ENCODE data around the gene GUCY1A1. TPM values are rescaled to one million over a fixed set of nuclear protein-coding genes. Genes with fewer than 3 reads are reported as not detected.

GUCY1A1 gene, protein sequence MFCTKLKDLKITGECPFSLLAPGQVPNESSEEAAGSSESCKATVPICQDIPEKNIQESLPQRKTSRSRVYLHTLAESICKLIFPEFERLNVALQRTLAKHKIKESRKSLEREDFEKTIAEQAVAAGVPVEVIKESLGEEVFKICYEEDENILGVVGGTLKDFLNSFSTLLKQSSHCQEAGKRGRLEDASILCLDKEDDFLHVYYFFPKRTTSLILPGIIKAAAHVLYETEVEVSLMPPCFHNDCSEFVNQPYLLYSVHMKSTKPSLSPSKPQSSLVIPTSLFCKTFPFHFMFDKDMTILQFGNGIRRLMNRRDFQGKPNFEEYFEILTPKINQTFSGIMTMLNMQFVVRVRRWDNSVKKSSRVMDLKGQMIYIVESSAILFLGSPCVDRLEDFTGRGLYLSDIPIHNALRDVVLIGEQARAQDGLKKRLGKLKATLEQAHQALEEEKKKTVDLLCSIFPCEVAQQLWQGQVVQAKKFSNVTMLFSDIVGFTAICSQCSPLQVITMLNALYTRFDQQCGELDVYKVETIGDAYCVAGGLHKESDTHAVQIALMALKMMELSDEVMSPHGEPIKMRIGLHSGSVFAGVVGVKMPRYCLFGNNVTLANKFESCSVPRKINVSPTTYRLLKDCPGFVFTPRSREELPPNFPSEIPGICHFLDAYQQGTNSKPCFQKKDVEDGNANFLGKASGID
- polyA plus RNA-seq (2012; ENCODE audit: missing spikeins), result 0.19 TPM

DNA sequence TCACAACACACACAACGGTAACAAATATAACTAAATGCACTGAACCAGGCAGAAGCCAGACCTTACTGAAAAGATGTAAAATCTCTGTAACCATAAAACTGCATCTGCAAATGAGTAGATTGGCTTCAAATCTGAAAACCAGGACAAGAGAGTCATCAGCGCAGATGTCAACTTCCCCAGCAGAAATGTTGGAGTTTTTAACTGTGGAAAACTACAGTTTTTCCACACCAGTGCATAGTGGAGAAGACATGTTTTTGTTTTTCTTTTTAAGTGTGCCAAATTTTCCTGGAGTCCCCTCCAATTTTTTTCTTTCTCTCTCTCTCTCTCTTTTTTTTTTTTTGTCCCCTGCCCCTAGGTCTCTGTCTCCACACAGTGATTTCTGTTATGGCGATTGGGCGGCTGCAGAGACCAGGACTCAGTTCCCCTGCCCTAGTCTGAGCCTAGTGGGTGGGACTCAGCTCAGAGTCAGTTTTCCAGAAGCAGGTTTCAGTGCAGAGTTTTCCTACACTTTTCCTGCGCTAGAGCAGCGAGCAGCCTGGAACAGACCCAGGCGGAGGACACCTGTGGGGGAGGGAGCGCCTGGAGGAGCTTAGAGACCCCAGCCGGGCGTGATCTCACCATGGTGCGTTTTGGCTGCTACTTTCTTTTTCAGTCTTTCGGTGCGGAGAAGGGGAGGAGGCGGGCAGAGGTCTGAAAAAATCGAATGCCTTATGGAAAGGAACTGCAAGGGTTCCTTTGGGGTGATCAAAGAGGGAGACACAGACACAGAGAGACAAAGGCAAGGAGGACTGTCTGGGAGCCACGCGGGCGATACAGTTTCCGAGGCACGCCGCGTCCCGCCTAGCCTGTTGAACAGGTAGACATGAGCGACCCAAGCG lies at the start of gene GUCY1A1:
TSS of gene GUCY1A1 (plus strand) at position 505 of the 878 bp plus-strand sequence. CDS start 30,020 bp downstream, outside the sequence.
- no peak for DNase-seq (ENCODE audit: insufficient read length)
- FAIRE-seq, result no peak
- no peak for TF ChIP-seq POLR2A (IDR thresholded peaks at IDR 0.05; ENCODE audit: low read depth, low read length)
- TF ChIP-seq TAF1 (IDR thresholded peaks at IDR 0.05; ENCODE audit: borderline replicate concordance, low read depth, low read length), result no peak
- TF ChIP-seq POLR2AphosphoS5 (IDR thresholded peaks at IDR 0.05; ENCODE audit: low read depth, low read length), result no peak

DNA sequence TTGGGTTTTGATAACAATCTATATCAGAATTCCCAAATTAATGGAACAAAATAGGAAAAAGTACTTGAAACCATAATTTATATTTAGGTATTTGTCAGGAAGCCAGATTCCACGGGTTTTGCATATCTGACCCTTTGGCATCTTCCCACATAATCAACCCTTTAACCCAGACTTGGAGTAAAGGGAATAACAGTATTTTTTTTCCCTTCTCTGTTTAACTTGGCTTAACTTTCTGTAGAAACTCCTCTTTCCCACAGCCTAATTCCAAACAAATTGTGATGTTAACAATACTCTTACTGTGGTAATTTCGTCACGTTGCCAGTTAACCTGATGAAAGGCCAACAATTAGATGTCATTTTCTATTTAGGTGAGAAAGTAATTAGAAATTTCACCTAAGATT lies 49.4 kb upstream of the GUCY1A1 start:
- no peak for DNase-seq (ENCODE audit: insufficient read length)
- TF ChIP-seq TAF1 (IDR thresholded peaks at IDR 0.05; ENCODE audit: borderline replicate concordance, low read depth, low read length), result no peak
- no peak for TF ChIP-seq POLR2A (IDR thresholded peaks at IDR 0.05; ENCODE audit: low read depth, low read length)
- TF ChIP-seq POLR2AphosphoS5 (IDR thresholded peaks at IDR 0.05; ENCODE audit: low read depth, low read length), result no peak
- FAIRE-seq, result no peak

DNA sequence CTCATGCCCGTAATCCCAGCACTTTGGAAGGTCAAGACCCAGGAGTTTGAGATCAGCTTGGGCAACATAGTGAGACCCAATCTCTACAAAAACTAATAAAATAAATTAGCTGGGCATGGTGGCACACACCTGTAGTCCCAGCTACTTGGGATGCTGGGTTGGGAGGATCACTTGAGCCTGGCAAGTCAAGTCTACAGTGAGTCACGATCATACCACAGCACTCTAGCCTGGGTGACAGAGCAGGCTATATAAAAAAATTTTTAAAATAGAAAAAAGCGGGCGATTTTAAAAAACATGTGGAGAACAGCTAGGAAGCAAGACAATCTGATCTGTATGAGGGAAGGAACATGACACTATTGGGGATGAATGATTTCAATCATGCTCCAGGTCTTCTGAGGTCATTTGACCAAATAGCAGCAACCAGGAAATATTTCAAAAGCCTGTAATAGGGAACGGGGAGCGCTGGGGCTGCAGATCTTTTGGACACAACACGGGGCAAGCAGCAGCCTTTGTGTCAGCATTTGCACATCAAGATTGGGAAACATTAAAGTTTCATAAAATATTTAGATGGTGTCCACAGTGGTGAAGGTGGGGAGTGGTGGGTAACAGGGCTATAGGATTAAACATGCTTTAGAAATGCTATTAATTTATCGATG lies 48.3 kb upstream of the GUCY1A1 start:
- no peak for FAIRE-seq
- DNase-seq (ENCODE audit: insufficient read length), result no peak

DNA sequence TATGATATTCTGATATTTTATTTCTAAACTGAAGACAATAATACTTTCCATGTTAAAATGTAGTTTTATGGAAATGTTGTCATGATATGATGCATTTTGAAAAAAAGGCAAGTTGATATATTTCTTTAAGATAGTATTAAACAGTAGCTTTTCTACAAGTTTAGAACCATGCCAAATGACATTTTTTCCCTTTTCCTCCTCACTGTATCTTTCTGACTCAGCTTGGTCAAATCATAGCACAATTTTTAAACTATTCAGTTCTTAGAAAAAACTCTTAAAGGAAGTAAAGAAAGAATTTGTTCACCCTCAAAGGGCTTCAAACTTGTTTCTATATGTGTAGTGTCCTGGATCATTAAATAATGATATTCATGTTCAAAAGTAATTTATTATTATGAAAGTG lies 46.0 kb upstream of the GUCY1A1 start:
- DNase-seq (ENCODE audit: insufficient read length) (no peak), FAIRE-seq (no peak)
- TF ChIP-seq POLR2A (IDR thresholded peaks at IDR 0.05; ENCODE audit: low read depth, low read length), result no peak
- no peak for TF ChIP-seq POLR2AphosphoS5 (IDR thresholded peaks at IDR 0.05; ENCODE audit: low read depth, low read length)
- no peak for TF ChIP-seq TAF1 (IDR thresholded peaks at IDR 0.05; ENCODE audit: borderline replicate concordance, low read depth, low read length)

More for the DNA sequence above, 48.3 kb upstream of the GUCY1A1 start:
- no peak for TF ChIP-seq TAF1 (IDR thresholded peaks at IDR 0.05; ENCODE audit: borderline replicate concordance, low read depth, low read length)
- TF ChIP-seq POLR2A (IDR thresholded peaks at IDR 0.05; ENCODE audit: low read depth, low read length), result no peak
- TF ChIP-seq POLR2AphosphoS5 (IDR thresholded peaks at IDR 0.05; ENCODE audit: low read depth, low read length), result no peak

DNA sequence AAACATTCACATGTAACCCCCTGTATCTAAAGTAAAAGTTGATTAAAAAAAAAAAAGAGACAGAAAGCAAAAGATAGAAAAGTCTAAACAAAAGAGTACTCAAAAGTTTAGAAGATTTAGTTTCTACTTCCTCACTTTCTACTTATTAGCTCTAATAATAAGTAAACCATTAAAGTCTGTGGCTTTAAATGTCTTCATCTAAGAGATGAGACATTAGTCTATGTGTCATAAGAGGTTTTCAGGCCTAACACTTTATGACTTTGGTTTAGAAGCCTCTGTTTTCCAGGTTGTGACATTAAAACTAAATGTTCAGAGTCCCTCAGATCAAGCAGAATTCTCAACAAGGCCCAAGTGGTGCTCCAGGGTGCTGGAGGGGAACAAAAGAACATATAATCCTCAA lies 42.2 kb upstream of the GUCY1A1 start:
- TF ChIP-seq POLR2A (IDR thresholded peaks at IDR 0.05; ENCODE audit: low read depth, low read length) (no peak), POLR2AphosphoS5 (IDR thresholded peaks at IDR 0.05; ENCODE audit: low read depth, low read length) (no peak), TAF1 (IDR thresholded peaks at IDR 0.05; ENCODE audit: borderline replicate concordance, low read depth, low read length) (no peak)
- FAIRE-seq (no peak), DNase-seq (ENCODE audit: insufficient read length) (no peak)

DNA sequence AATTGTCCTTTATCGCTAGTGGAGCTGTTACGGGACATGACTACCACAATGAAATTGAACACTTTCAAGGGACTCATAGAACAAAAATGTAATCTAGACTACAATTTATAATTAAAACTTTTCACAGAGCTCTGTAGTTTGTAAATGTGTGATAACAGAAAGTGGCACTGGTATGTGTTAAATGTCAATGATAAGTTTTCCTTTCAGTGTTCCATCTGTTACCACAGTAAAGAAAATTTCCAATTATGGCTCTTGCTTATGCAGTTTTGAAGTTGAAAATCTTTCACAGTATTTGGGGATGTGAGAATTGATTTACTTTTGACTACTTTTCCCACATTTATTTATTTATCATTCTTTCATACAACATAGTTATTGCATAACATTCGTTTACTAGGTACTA lies 40.1 kb upstream of the GUCY1A1 start:
- TF ChIP-seq POLR2AphosphoS5 (IDR thresholded peaks at IDR 0.05; ENCODE audit: low read depth, low read length) (no peak), TAF1 (IDR thresholded peaks at IDR 0.05; ENCODE audit: borderline replicate concordance, low read depth, low read length) (no peak)
- DNase-seq (ENCODE audit: insufficient read length) (no peak), FAIRE-seq (no peak)

DNA sequence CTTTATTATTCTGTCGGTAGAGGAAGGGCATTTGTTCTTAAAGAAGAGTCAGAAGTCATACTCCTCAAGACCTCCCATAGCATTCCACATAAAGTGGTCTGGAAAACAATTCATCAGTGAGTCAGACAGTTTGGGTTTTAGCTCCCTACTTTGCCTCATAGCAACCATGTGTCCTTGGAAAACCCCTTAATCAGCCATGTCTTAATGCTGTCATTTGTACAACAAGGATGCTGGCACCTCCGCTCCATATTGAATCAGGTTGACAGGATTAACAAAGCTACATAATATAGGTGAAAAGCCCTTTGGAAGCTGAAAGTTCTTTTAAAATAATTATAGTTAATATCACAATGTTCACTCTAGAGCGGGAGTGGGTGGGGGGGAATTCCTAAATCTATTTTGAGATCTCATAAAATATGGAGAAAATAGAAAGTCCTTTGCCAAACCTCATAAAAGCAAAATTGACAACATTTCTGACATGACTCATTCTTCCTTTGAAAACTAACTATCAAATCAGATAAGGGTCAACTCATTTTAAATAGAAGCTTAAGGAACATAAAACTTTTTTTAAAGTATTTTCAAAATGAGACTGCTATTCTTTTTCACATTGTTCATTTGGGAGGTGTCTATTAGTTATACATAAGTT lies 37.3 kb upstream of the GUCY1A1 start:
- DNase-seq (ENCODE audit: insufficient read length), result no peak
- FAIRE-seq, result no peak
- TF ChIP-seq POLR2AphosphoS5 (IDR thresholded peaks at IDR 0.05; ENCODE audit: low read depth, low read length) (no peak), POLR2A (IDR thresholded peaks at IDR 0.05; ENCODE audit: low read depth, low read length) (no peak), TAF1 (IDR thresholded peaks at IDR 0.05; ENCODE audit: borderline replicate concordance, low read depth, low read length) (no peak)

DNA sequence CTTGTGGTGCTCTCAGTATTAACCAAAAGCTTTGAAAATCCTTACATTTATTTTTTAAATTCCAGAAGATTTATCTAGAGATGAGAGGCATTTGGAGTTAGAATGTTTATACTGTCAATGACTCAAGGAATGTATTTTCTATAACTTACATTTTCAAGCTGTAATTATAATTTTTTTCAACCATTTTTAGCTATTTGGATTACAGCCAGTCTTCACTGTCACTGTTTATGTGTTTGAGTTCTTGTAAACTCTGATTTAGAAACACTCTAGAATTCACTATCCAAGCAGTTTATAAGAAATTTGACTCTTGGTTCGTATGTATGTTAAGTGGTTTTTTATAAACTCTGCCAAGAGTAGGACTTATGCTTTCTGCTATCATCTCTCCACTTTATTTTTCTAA lies 36.7 kb upstream of the GUCY1A1 start:
- TF ChIP-seq TAF1 (IDR thresholded peaks at IDR 0.05; ENCODE audit: borderline replicate concordance, low read depth, low read length) (no peak), POLR2A (IDR thresholded peaks at IDR 0.05; ENCODE audit: low read depth, low read length) (no peak), POLR2AphosphoS5 (IDR thresholded peaks at IDR 0.05; ENCODE audit: low read depth, low read length) (no peak)
- FAIRE-seq (no peak), DNase-seq (ENCODE audit: insufficient read length) (no peak)

DNA sequence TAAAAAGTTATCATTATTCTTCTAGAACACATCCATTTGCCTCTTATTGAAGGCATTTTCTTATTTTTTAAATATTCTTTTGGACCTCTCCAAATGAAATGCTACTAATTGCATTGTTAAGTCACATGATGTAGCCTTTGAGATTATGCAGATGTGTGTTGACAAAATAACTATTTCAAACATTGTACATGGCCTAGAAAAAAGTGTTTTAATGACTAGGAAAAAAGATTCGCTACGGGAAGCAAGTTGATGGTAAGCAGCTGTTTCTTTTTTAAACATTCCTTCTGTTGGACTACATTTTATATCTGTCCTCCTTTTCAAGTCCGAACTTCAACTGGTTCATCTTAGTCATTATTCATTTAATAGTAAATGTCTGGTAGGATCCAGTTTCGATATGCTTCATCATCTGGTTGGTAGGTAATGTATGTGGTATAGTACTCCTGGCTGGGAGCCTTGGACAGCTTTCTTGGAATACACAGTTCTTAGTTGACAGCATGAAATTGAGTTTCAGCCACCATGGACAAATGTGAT lies 34.3 kb upstream of the GUCY1A1 start:
- TF ChIP-seq POLR2AphosphoS5 (IDR thresholded peaks at IDR 0.05; ENCODE audit: low read depth, low read length) (no peak), POLR2A (IDR thresholded peaks at IDR 0.05; ENCODE audit: low read depth, low read length) (no peak), TAF1 (IDR thresholded peaks at IDR 0.05; ENCODE audit: borderline replicate concordance, low read depth, low read length) (no peak)
- no peak for FAIRE-seq
- DNase-seq (ENCODE audit: insufficient read length), result no peak

All from GM12892 (cell line).